Endothelial cell of umbilical vein (primary cell): Measurements from ENCODE around the gene PDK4.

Source experiments
- EZH2 ChIP-seq: IDR thresholded peaks from 2 replicates; pipeline ENCODE4 v1.6.1; 2012; ENCODE audit warnings: borderline replicate concordance, low read depth, mild to moderate bottlenecking, moderate library complexity, low read length, inconsistent platforms; ENCODE audit not compliant: severe bottlenecking
- JUN ChIP-seq: IDR thresholded peaks from 2 replicates; pipeline ENCODE4 v1.6.1; 2011; ENCODE audit warnings: borderline replicate concordance, low read depth; ENCODE audit not compliant: insufficient read length, insufficient read depth
- MYC ChIP-seq: IDR thresholded peaks from one replicate; pipeline ENCODE4 v1.6.1; 2011; ENCODE audit warnings: mild to moderate bottlenecking, low read depth, low read length
- POLR2A ChIP-seq: IDR thresholded peaks from 2 replicates; pipeline ENCODE4 v1.6.1; 2012; ENCODE audit warnings: low read depth, mild to moderate bottlenecking, control low read depth, low read length
- POLR2AphosphoS5 ChIP-seq: IDR thresholded peaks from 2 replicates; pipeline ENCODE4 v1.6.1; 2012; ENCODE audit warnings: low read depth, mild to moderate bottlenecking, control low read depth, low read length, moderate library complexity; ENCODE audit not compliant: insufficient read depth
- TF ChIP-seq, protein P1 (sequence below), 2 donors: IDR thresholded peaks; 1 replicate in 1 of 2; 2 replicates in 1 of 2; pipeline ENCODE4 v1.5.1; 2011; ENCODE audit warnings: low read length in 2 of 2, mild to moderate bottlenecking in 2 of 2, moderate library complexity in 2 of 2, control low read depth in 1 of 2, inconsistent platforms in 1 of 2, low read depth in 1 of 2; ENCODE audit not compliant: insufficient read depth in 1 of 2; ENCODE audit errors: extremely low read depth in 1 of 2
- TF ChIP-seq, protein P2 (sequence below): IDR thresholded peaks from 2 replicates; pipeline ENCODE4 v1.6.1; 2011; ENCODE audit not compliant: insufficient read depth, insufficient read length

DNA sequence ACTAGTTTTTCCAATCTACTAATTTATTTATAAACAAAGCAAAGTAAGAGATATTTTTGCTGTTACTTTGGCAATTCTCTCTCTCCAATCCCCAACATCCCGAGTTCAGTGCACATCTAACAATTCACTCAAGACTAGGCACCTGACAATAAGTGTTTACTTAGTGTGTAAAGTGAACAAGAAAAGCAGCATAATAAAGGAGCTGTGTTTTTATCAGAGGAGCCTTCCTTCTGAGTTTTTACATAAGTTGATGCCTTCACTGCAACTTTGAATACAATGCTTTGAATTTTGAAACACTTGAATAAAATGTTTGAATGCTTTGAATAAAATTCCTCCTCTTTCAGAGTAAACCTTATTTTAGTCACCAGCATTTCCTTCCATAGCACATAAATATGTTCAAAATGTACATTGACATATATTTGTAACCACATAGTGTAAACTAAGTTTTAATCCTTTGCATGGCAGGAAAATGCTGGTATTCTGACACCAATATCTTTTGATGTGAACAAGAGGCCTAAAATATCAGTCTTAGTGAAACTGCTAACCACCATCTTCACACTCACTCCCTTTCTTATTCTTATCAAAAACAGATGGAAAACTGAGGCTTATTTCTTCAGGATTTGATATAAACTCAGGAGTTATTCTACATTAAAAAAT is 11.4 kb downstream of the PDK4 start:
- TF ChIP-seq, protein P1, sequence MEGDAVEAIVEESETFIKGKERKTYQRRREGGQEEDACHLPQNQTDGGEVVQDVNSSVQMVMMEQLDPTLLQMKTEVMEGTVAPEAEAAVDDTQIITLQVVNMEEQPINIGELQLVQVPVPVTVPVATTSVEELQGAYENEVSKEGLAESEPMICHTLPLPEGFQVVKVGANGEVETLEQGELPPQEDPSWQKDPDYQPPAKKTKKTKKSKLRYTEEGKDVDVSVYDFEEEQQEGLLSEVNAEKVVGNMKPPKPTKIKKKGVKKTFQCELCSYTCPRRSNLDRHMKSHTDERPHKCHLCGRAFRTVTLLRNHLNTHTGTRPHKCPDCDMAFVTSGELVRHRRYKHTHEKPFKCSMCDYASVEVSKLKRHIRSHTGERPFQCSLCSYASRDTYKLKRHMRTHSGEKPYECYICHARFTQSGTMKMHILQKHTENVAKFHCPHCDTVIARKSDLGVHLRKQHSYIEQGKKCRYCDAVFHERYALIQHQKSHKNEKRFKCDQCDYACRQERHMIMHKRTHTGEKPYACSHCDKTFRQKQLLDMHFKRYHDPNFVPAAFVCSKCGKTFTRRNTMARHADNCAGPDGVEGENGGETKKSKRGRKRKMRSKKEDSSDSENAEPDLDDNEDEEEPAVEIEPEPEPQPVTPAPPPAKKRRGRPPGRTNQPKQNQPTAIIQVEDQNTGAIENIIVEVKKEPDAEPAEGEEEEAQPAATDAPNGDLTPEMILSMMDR (IDR thresholded peaks at IDR 0.05; ENCODE audit: extremely low read depth in 1 of 2, insufficient read depth in 1 of 2, low read depth in 1 of 2, low read length in 2 of 2), result no peak
- TF ChIP-seq POLR2A (no peak), JUN (no peak), EZH2 (no peak), MYC (no peak), POLR2AphosphoS5 (no peak)
- TF ChIP-seq, protein P2, sequence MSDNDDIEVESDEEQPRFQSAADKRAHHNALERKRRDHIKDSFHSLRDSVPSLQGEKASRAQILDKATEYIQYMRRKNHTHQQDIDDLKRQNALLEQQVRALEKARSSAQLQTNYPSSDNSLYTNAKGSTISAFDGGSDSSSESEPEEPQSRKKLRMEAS, result no peak
